Fibroblast of pulmonary artery (primary cell): Measurements from ENCODE around the gene EYS.
"Not testable (repeated sequence)": the region's sequence is repeated elsewhere in the genome, so short reads cannot be mapped to it uniquely, and the experiment has no call there.

Experiments used
- DNase-seq: peaks from one replicate; pipeline ENCODE4 v3.0.0-alpha.2; 2010; ENCODE audit warnings: low read depth
- H3K4me3 ChIP-seq: replicated peaks from 2 replicates; pipeline ENCODE4 v1.5.1; 2011; ENCODE audit warnings: low read depth, mild to moderate bottlenecking, control low read depth, low read length, moderate library complexity
- TF ChIP-seq, protein P1 (sequence below): IDR thresholded peaks from 2 replicates; pipeline ENCODE4 v1.5.1; 2011; ENCODE audit warnings: mild to moderate bottlenecking, control low read depth, low read length, inconsistent platforms; ENCODE audit errors: missing control alignments

EYS gene

GRCh38 chr6:65004283-65004682, 702.7 kb downstream of the EYS start:
- no peak for DNase-seq
- H3K4me3 ChIP-seq: no peak overlapping the region
- TF ChIP-seq, protein P1, sequence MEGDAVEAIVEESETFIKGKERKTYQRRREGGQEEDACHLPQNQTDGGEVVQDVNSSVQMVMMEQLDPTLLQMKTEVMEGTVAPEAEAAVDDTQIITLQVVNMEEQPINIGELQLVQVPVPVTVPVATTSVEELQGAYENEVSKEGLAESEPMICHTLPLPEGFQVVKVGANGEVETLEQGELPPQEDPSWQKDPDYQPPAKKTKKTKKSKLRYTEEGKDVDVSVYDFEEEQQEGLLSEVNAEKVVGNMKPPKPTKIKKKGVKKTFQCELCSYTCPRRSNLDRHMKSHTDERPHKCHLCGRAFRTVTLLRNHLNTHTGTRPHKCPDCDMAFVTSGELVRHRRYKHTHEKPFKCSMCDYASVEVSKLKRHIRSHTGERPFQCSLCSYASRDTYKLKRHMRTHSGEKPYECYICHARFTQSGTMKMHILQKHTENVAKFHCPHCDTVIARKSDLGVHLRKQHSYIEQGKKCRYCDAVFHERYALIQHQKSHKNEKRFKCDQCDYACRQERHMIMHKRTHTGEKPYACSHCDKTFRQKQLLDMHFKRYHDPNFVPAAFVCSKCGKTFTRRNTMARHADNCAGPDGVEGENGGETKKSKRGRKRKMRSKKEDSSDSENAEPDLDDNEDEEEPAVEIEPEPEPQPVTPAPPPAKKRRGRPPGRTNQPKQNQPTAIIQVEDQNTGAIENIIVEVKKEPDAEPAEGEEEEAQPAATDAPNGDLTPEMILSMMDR: no peak

GRCh38 chr6:65002882-65003281, 704.1 kb downstream of the EYS start:
- H3K4me3 ChIP-seq, DNase-seq: not testable (repeated sequence)

- TF ChIP-seq, protein P1: no peak
- H3K4me3 ChIP-seq: no peak overlapping the region
- DNase-seq: no peak
Observed at GRCh38 chr6:65000815-65001214, 706.2 kb downstream of the EYS start.

DNA sequence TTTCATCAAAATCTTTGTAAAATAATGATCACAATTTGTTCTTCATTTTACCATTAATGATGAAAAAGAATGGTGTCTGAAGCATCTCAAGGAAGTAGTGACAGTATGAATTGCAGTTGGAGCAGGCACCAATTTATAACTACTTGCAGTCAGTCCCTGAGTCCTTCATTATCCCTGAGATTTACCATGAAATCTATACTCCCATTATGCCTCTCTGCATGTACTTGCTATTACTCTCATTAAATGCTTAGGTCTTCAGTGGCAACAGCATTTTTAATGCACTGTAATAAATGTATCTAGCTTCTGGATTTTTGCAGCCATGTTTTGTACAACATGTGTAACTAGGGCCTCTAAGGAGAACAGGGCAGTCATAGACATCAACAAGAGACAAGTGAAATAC, 708.8 kb downstream of the EYS start:
- DNase-seq: no peak
- TF ChIP-seq, protein P1: no peak
- H3K4me3 ChIP-seq: no peak overlapping the region

DNA sequence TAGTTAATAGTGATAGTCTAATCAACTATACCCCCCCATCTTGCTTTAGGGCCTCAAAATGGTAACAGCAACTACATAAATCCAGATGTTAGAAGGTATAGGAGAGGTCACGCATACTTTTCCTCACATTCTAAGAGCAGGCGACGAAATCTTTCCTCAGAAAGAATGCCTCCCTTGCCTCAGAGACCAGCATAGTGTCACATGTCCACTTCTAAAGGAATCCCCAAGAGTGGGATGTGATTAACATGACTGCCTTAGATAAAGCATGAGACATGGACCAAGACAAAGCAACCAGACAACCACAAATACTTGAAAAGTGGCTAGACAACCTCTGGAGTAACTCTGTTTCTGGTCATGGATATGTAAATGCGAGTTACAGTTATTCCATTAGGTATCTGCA, 710.7 kb downstream of the EYS start:
- TF ChIP-seq, protein P1: no peak
- DNase-seq: peak; percentile 0
- no peak overlapping the region for H3K4me3 ChIP-seq

- H3K4me3 ChIP-seq: no peak overlapping the region
- TF ChIP-seq, protein P1: no peak
- no peak for DNase-seq
Observed at GRCh38 chr6:64990652-64991304, 716.2 kb downstream of the EYS start.

DNA sequence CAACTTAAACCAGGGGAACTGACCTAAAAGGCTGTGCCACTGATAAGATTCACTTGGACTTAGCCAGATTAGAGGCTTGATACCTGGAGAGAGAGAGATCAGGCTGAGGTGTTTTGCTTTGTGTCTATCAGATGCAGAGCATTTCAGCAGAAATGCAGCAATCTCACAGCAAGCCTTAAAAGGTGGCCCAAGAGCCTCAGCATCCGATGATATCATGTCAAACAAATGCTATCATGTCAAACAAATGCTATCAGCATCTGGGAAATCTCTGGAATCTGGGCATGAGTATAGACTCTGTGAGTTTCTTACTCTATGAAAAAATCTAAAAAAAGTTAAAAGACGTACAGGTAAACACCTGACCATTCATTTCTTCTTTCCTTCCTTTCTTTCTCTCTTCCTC, 718.9 kb downstream of the EYS start:
- no peak overlapping the region for H3K4me3 ChIP-seq
- peak; percentile 11 for DNase-seq
- TF ChIP-seq, protein P1: no peak

- TF ChIP-seq, protein P1: no peak
- DNase-seq: no peak
- no peak overlapping the region for H3K4me3 ChIP-seq
Observed at GRCh38 chr6:64987066-64987465, 720.0 kb downstream of the EYS start.
